Measurements from ENCODE around the gene EFEMP1.

EFEMP1 gene

DNA sequence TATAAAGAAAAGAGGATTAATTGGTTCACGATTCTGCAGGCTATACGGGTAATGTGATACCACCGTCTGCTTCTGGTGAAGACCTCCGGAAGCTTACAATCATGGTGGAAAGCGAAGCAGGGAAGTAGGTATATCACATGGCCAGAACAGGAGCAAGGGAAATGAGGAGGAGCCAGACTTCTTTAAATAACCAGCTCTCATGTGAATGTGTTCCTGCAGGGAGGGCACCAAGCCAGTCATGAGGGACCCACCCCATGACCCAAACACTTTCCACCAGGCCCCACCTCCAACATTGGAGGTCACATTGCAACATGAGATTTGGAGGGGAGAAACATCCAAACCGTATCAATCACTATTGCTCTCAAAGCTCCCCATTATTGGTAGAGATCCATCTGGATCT, 61.8 kb downstream of the EFEMP1 start:
- TF ChIP-seq, protein P1, sequence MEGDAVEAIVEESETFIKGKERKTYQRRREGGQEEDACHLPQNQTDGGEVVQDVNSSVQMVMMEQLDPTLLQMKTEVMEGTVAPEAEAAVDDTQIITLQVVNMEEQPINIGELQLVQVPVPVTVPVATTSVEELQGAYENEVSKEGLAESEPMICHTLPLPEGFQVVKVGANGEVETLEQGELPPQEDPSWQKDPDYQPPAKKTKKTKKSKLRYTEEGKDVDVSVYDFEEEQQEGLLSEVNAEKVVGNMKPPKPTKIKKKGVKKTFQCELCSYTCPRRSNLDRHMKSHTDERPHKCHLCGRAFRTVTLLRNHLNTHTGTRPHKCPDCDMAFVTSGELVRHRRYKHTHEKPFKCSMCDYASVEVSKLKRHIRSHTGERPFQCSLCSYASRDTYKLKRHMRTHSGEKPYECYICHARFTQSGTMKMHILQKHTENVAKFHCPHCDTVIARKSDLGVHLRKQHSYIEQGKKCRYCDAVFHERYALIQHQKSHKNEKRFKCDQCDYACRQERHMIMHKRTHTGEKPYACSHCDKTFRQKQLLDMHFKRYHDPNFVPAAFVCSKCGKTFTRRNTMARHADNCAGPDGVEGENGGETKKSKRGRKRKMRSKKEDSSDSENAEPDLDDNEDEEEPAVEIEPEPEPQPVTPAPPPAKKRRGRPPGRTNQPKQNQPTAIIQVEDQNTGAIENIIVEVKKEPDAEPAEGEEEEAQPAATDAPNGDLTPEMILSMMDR (IDR thresholded peaks at IDR 0.05; ENCODE audit: low read depth, low read length): no peak
- H3K4me3 ChIP-seq (ENCODE audit: low read depth, low read length): peak overlapping the region; percentile 1

DNA sequence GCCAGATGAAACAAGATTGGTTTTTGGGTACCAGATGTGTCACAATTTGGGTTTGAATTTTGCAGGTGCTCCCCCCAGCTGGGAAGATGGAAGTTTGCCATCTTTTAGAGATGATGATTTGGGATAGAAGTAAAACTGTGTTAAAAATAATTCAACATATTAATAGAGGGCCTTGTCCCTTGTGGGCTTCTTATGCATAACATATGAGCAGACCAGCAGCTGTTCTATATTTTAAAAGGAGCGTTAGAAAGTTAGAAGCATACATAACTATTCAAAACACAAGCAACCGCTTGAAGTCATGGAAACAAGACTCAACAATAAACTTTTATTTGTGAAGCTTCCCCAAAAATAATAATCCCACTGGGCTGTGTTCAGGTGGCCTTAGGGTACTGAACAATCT, 62.8 kb downstream of the EFEMP1 start:
- TF ChIP-seq, protein P1 (IDR thresholded peaks at IDR 0.05; ENCODE audit: low read depth, low read length): no peak
- no peak overlapping the region for H3K4me3 ChIP-seq (ENCODE audit: low read depth, low read length)

DNA sequence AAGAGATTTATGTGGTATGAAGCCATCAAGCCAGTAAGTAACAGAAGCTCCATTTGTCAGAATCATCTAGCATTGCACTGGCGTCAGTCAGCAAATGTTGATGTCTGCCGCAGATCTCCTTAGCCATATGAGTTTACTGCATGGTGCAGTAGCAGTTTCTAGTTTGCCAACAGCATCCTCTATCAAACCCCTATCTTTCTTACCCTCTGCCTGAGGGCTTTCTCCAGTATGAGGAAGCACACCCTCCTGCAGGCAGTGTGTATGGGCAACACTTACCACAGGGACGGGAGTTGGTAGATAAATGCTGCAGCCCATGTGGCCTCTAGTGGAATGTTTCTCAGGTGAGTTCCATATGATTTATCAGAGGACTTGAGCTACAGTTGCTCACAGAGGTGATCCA, 63.7 kb downstream of the EFEMP1 start:
- TF ChIP-seq, protein P1 (IDR thresholded peaks at IDR 0.05; ENCODE audit: low read depth, low read length): no peak
- no peak overlapping the region for H3K4me3 ChIP-seq (ENCODE audit: low read depth, low read length)

DNA sequence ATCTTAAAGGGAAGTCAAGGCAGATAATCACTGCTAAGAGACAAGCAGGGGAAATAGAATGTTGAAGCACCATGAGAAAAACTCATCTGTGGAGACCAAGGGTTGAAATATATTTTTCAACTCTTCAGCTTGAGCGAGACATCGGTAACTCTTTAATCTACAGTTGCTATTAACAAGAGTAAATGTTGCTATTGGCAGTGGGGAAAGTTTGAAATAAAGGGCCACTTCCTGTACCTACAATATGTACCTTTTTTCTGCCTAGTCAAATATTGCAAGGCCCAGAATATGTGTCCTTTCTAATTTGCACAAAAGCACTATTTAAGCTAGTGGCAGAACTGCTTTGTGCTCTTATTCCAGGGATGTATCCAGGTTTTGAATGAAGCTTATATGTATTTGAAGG, 65.8 kb downstream of the EFEMP1 start:
- no peak overlapping the region for H3K4me3 ChIP-seq (ENCODE audit: low read depth, low read length)
- TF ChIP-seq, protein P1 (IDR thresholded peaks at IDR 0.05; ENCODE audit: low read depth, low read length): no peak

DNA sequence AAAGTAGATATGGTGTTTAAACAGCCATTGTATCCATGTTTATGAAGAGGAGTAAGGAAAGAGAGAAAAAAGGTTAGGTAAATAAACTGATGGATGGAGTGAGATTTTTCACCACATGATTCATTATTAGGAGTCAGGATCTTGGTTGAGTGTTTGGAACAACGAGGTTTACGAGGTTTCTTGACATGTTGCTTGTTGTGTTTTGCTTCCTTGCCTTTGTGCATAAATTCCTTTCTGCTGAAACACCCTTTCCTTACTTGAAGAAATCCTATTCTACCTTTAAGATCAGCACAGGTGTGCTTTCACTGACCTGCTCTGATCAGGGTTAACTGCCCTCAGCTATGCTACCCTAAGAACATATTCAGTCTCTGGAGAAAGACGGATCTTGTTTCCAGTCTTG, 66.6 kb downstream of the EFEMP1 start:
- no peak overlapping the region for H3K4me3 ChIP-seq (ENCODE audit: low read depth, low read length)
- TF ChIP-seq, protein P1 (IDR thresholded peaks at IDR 0.05; ENCODE audit: low read depth, low read length): no peak

DNA sequence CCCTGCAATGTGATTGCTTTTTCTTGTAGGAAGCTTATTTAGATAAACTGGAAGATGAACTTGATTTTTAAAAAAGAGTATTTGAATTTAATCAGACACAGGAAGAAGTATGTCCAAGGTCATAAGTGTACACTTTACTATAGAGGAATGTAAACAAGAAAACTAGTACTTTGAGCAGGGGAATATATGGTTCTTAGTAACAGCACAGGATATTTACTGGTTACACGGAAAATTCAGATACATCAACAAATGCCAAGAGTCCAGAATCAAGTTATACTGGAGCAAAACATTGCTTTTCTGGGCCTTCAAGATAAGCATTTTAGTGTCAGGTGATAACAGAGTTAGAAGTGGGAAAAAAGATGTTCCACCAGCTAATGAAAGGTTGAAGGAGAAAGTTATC, 75.5 kb downstream of the EFEMP1 start:
- H3K4me3 ChIP-seq (ENCODE audit: low read depth, low read length): no peak overlapping the region
- TF ChIP-seq, protein P1 (IDR thresholded peaks at IDR 0.05; ENCODE audit: low read depth, low read length): no peak

DNA sequence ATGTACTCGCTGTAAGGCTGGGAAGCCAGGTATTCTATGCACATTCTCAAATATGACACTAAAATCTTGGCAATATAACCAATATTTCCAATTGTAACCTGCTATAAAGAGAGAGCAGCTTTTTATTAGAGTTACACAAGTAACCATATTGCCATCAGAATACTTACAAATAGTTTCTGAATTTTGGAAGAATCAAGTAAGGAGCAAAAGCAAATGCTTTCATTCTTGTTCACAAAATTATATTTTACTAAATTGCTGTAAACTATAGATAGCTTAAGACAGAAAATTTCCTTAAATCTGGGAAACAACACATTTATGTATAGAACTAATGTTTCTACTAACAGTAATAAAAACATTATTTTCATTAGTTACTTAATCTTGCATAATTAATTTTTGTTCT, 77.2 kb downstream of the EFEMP1 start:
- H3K4me3 ChIP-seq (ENCODE audit: low read depth, low read length): no peak overlapping the region
- TF ChIP-seq, protein P1 (IDR thresholded peaks at IDR 0.05; ENCODE audit: low read depth, low read length): no peak

Measured in WI38 (cell line).